ENCODE measurements around the gene ELOA. TPM values are rescaled to one million over a fixed set of nuclear protein-coding genes. Genes with fewer than 3 reads are reported as not detected.

The ELOA gene
- total and polyA plus RNA-seq, 9 of the 15 experiments (the other 6 are each of a cell fraction or from before 2014, with no cell fraction given): 31.9 to 98.6 (median 61.3) TPM

DNA sequence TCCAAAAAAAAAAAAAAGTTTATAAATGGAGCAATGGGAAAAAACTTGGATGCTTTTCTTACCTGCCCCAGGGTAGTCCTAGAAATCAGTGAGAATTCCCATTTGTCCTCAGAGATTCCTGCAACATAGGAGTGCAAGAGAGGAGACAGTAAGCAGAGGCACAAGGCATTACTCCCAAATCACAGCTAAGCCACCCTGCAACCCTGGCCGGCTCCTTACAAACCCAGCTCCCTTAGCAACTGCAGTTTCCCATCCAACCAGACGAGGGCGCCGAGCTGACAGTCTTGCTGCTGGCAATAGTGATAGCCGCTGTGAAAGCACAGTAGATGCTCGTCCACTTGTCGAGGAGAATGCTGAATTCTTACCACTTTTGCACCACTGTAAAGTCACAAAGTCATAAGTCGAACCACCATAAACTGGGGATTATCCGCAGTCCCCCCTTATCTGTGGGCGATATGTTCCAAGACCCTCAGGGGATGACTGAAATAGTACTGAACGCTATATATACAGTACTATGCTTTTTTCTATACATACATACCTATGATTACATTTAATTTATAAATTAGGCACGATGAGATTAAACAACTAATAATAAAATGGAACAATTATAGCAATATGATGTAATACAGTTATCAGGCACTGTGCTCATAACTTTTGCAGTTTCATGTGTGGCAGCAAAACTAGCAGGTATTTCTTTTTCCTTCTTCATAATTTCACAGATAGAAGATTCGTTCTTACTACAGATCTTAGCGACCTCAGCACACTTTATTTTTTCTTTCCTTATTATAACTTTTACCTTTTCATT is 29.0 kb downstream of the ELOA start (continued):
- TF ChIP-seq ARID2 (IDR thresholded peaks at IDR 0.05): peak; percentile 46; the same call in 1 of the 2 replicates
- no peak for TF ChIP-seq ZNF3 (CRISPR knock-in tag; IDR thresholded peaks at IDR 0.05)
- TF ChIP-seq SIN3B (IDR thresholded peaks at IDR 0.05; ENCODE audit: low read depth): no peak
- TF ChIP-seq RBM17 (IDR thresholded peaks at IDR 0.05; ENCODE audit: borderline replicate concordance, low read depth, low read length): no peak
- TF ChIP-seq, protein P1, sequence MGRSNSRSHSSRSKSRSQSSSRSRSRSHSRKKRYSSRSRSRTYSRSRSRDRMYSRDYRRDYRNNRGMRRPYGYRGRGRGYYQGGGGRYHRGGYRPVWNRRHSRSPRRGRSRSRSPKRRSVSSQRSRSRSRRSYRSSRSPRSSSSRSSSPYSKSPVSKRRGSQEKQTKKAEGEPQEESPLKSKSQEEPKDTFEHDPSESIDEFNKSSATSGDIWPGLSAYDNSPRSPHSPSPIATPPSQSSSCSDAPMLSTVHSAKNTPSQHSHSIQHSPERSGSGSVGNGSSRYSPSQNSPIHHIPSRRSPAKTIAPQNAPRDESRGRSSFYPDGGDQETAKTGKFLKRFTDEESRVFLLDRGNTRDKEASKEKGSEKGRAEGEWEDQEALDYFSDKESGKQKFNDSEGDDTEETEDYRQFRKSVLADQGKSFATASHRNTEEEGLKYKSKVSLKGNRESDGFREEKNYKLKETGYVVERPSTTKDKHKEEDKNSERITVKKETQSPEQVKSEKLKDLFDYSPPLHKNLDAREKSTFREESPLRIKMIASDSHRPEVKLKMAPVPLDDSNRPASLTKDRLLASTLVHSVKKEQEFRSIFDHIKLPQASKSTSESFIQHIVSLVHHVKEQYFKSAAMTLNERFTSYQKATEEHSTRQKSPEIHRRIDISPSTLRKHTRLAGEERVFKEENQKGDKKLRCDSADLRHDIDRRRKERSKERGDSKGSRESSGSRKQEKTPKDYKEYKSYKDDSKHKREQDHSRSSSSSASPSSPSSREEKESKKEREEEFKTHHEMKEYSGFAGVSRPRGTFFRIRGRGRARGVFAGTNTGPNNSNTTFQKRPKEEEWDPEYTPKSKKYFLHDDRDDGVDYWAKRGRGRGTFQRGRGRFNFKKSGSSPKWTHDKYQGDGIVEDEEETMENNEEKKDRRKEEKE (IDR thresholded peaks at IDR 0.05; ENCODE audit: borderline replicate concordance in 1 of 2, control insufficient read depth in 1 of 2, low read depth in 2 of 2, low read length in 1 of 2): no peak
- no peak for TF ChIP-seq SIN3A (IDR thresholded peaks at IDR 0.05; ENCODE audit: borderline replicate concordance in 2 of 2, control insufficient read depth in 1 of 2, low read depth in 2 of 2, low read length in 2 of 2)
- no peak for TF ChIP-seq MEF2A (IDR thresholded peaks at IDR 0.05; ENCODE audit: control insufficient read depth, low read depth, low read length)
- TF ChIP-seq RBFOX2 (IDR thresholded peaks at IDR 0.05; ENCODE audit: low read depth, low read length): no peak
- TF ChIP-seq FOXP1 (CRISPR knock-in tag; IDR thresholded peaks at IDR 0.05): no peak
- TF ChIP-seq RAD51 (IDR thresholded peaks at IDR 0.05; ENCODE audit: borderline replicate concordance, low read depth): no peak
- TF ChIP-seq SUPT5H (IDR thresholded peaks at IDR 0.05): no peak
- TF ChIP-seq, protein P2, sequence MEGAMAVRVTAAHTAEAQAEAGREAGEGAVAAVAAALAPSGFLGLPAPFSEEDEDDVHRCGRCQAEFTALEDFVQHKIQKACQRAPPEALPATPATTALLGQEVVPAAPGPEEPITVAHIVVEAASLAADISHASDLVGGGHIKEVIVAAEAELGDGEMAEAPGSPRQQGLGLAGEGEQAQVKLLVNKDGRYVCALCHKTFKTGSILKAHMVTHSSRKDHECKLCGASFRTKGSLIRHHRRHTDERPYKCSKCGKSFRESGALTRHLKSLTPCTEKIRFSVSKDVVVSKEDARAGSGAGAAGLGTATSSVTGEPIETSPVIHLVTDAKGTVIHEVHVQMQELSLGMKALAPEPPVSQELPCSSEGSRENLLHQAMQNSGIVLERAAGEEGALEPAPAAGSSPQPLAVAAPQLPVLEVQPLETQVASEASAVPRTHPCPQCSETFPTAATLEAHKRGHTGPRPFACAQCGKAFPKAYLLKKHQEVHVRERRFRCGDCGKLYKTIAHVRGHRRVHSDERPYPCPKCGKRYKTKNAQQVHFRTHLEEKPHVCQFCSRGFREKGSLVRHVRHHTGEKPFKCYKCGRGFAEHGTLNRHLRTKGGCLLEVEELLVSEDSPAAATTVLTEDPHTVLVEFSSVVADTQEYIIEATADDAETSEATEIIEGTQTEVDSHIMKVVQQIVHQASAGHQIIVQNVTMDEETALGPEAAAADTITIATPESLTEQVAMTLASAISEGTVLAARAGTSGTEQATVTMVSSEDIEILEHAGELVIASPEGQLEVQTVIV (CRISPR knock-in tag; IDR thresholded peaks at IDR 0.05; ENCODE audit: borderline replicate concordance): no peak
- no peak for TF ChIP-seq ZBTB17 (CRISPR knock-in tag; IDR thresholded peaks at IDR 0.05)
- TF ChIP-seq, protein P3, sequence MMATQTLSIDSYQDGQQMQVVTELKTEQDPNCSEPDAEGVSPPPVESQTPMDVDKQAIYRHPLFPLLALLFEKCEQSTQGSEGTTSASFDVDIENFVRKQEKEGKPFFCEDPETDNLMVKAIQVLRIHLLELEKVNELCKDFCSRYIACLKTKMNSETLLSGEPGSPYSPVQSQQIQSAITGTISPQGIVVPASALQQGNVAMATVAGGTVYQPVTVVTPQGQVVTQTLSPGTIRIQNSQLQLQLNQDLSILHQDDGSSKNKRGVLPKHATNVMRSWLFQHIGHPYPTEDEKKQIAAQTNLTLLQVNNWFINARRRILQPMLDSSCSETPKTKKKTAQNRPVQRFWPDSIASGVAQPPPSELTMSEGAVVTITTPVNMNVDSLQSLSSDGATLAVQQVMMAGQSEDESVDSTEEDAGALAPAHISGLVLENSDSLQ (IDR thresholded peaks at IDR 0.05): peak; percentile 40; the same call in 1 of the 2 replicates
- TF ChIP-seq STAT5A (IDR thresholded peaks at IDR 0.05; ENCODE audit: borderline replicate concordance, low read length): no peak
- peak; percentile 99 for TF ChIP-seq ZNF24 (IDR thresholded peaks at IDR 0.05)
- TF ChIP-seq PCBP1 (IDR thresholded peaks at IDR 0.05; ENCODE audit: low read depth, low read length, poor library complexity, severe bottlenecking): no peak
- TF ChIP-seq NRF1 (conservative IDR thresholded peaks at IDR 0.05 in 1 of 2, IDR thresholded peaks at IDR 0.05 in 1 of 2): no peak
- TF ChIP-seq ZNF133 (CRISPR knock-in tag; IDR thresholded peaks at IDR 0.05): no peak
- TF ChIP-seq JUND (IDR thresholded peaks at IDR 0.05; ENCODE audit: borderline replicate concordance, low read depth, low read length): peak; percentile 68
- no peak; the same call in 2 of the 3 replicates for TF ChIP-seq JUND (tag; IDR thresholded peaks at IDR 0.05; ENCODE audit: borderline replicate concordance, low read depth, low read length)
- no peak for TF ChIP-seq HNRNPK (IDR thresholded peaks at IDR 0.05; ENCODE audit: low read depth, low read length, poor library complexity, severe bottlenecking)

Data from K562 (cell line).